ENCODE results near the gene S100A10. TPM values are rescaled to one million over a fixed set of nuclear protein-coding genes. Genes with fewer than 3 reads are reported as not detected.

The S100A10 gene
- polyA plus RNA-seq, 1 donor: 877 TPM

DNA sequence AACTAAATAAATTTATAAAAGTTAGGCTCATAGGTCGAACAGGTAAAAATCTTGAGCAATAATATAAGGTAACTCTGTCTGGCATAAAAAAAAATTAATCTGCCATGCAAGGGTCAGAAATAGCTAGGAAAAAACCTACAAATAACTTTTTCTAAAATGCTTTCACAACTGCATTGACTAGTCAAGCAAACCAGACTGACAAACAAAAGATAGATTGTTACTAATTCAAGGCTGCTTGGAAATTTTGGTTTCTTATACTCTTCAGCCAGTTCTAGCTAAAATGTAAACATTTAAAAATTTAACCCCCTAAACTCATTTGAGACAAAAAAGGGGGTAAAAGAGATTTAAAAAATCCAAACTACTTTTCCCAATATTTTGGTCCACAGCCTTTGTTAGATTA is 40.8 kb downstream of the S100A10 start:
- DNase-seq: no peak
- no peaks in the 10 kb centered on the region for H3K36me3 ChIP-seq (ENCODE audit: control insufficient read depth, insufficient read depth, low read length)
- WGBS (ENCODE audit: insufficient coverage, low lambda C conversion rate): 14% methylated on average over 1 of the region's 1 CpG
- H3K9me3 ChIP-seq (ENCODE audit: control insufficient read depth, low read depth, low read length): no peaks in the 10 kb centered on the region
- no peaks in the 10 kb centered on the region for H3K4me1 ChIP-seq (ENCODE audit: control insufficient read depth, insufficient read depth, low read length)
- peak overlapping the region; percentile 31 for H3K4me3 ChIP-seq (ENCODE audit: low read length)
- peak overlapping the region; percentile 60 for H3K27ac ChIP-seq (ENCODE audit: low read length)
- H3K27me3 ChIP-seq (ENCODE audit: control insufficient read depth, insufficient read depth, low read length): no peaks in the 10 kb centered on the region

- H3K4me1 ChIP-seq (ENCODE audit: control insufficient read depth, insufficient read depth, low read length): peaks cover 26% of the 10 kb centered on the region
- no peaks in the 10 kb centered on the region for H3K36me3 ChIP-seq (ENCODE audit: control insufficient read depth, insufficient read depth, low read length)
- no peak for DNase-seq
- H3K4me3 ChIP-seq (ENCODE audit: low read length): no peak overlapping the region
- no peak overlapping the region for H3K27ac ChIP-seq (ENCODE audit: low read length)
- H3K27me3 ChIP-seq (ENCODE audit: control insufficient read depth, insufficient read depth, low read length): no peaks in the 10 kb centered on the region
- WGBS (ENCODE audit: insufficient coverage, low lambda C conversion rate): no CpG with 5 or more reads among the region's 18 CpGs
- H3K9me3 ChIP-seq (ENCODE audit: control insufficient read depth, low read depth, low read length): no peaks in the 10 kb centered on the region
These were observed 44.1 kb downstream of the S100A10 start for GRCh38 chr1:151949371-151950193.

DNA sequence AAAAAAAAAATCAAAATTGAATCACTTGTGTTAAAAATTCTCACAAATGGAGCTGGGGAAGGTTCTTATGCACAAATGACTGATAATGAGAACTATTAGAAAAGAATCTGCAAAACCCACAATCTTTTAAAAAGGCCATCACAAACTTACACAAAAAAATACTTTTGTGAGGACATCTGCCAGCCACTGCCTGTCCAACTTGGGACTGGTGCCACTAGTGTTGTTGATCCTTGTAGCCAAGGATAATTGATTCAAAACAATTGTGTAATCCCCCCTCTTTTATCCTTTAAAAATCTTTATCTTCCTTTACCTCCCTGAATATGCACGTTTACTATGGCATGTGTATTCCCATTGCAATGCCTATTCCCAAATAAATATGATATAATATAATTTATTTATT is 45.2 kb downstream of the S100A10 start:
- Histone ChIP-seq H3K27me3 (ENCODE audit: control insufficient read depth, insufficient read depth, low read length) (no peaks in the 10 kb centered on the region), H3K4me3 (ENCODE audit: low read length) (no peak overlapping the region), H3K9me3 (ENCODE audit: control insufficient read depth, low read depth, low read length) (no peaks in the 10 kb centered on the region), H3K27ac (ENCODE audit: low read length) (no peak overlapping the region), H3K4me1 (ENCODE audit: control insufficient read depth, insufficient read depth, low read length) (peaks cover 33% of the 10 kb centered on the region), H3K36me3 (ENCODE audit: control insufficient read depth, insufficient read depth, low read length) (no peaks in the 10 kb centered on the region)
- WGBS (ENCODE audit: insufficient coverage, low lambda C conversion rate): no CpG with 5 or more reads among the region's 1 CpG
- DNase-seq: no peak

DNA sequence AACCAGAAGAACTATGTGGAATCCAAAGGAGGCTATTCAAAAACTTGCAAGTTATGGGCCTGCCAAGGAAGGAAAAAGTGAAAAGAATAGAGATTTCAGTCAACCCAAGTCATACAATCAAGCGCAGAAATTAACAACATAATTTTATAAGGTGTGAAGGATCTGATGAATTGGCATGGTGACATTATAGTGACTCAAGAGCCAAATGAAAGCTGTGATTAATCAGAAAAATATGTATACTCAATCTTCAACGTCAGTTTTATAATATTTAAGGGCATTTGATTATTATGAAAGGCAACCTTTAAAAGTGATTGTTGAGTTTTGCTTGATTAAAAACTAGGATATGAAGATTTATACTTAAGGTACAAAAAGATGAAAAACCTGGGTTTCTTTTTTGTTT is 46.5 kb downstream of the S100A10 start:
- no peaks in the 10 kb centered on the region for H3K27me3 ChIP-seq (ENCODE audit: control insufficient read depth, insufficient read depth, low read length)
- no peak overlapping the region for H3K4me3 ChIP-seq (ENCODE audit: low read length)
- H3K36me3 ChIP-seq (ENCODE audit: control insufficient read depth, insufficient read depth, low read length): no peaks in the 10 kb centered on the region
- no peaks in the 10 kb centered on the region for H3K9me3 ChIP-seq (ENCODE audit: control insufficient read depth, low read depth, low read length)
- peaks cover 38% of the 10 kb centered on the region for H3K4me1 ChIP-seq (ENCODE audit: control insufficient read depth, insufficient read depth, low read length)
- H3K27ac ChIP-seq (ENCODE audit: low read length): peak overlapping the region; percentile 77
- WGBS (ENCODE audit: insufficient coverage, low lambda C conversion rate): 86% methylated on average over 2 of the region's 2 CpGs
- DNase-seq: no peak

- H3K9me3 ChIP-seq (ENCODE audit: control insufficient read depth, low read depth, low read length): no peaks in the 10 kb centered on the region
- H3K27ac ChIP-seq (ENCODE audit: low read length): peak overlapping the region; percentile 77
- peaks cover 45% of the 10 kb centered on the region for H3K4me1 ChIP-seq (ENCODE audit: control insufficient read depth, insufficient read depth, low read length)
- no peaks in the 10 kb centered on the region for H3K36me3 ChIP-seq (ENCODE audit: control insufficient read depth, insufficient read depth, low read length)
- no peaks in the 10 kb centered on the region for H3K27me3 ChIP-seq (ENCODE audit: control insufficient read depth, insufficient read depth, low read length)
- H3K4me3 ChIP-seq (ENCODE audit: low read length): no peak overlapping the region
- peak; percentile 89 to 95 for DNase-seq
- 60% methylated on average over 1 of the region's 10 CpGs for WGBS (ENCODE audit: insufficient coverage, low lambda C conversion rate)
These were observed 47.6 kb downstream of the S100A10 start for GRCh38 chr1:151945725-151946722.

- Histone ChIP-seq H3K9me3 (ENCODE audit: control insufficient read depth, low read depth, low read length) (no peaks in the 10 kb centered on the region), H3K4me1 (ENCODE audit: control insufficient read depth, insufficient read depth, low read length) (peaks cover 52% of the 10 kb centered on the region), H3K4me3 (ENCODE audit: low read length) (no peak overlapping the region), H3K36me3 (ENCODE audit: control insufficient read depth, insufficient read depth, low read length) (no peaks in the 10 kb centered on the region), H3K27me3 (ENCODE audit: control insufficient read depth, insufficient read depth, low read length) (no peaks in the 10 kb centered on the region), H3K27ac (ENCODE audit: low read length) (peak overlapping the region; percentile 77)
- no peak for DNase-seq
- WGBS (ENCODE audit: insufficient coverage, low lambda C conversion rate): no CpG with 5 or more reads among the region's 3 CpGs
These were observed 48.6 kb downstream of the S100A10 start for GRCh38 chr1:151944857-151945575.

DNA sequence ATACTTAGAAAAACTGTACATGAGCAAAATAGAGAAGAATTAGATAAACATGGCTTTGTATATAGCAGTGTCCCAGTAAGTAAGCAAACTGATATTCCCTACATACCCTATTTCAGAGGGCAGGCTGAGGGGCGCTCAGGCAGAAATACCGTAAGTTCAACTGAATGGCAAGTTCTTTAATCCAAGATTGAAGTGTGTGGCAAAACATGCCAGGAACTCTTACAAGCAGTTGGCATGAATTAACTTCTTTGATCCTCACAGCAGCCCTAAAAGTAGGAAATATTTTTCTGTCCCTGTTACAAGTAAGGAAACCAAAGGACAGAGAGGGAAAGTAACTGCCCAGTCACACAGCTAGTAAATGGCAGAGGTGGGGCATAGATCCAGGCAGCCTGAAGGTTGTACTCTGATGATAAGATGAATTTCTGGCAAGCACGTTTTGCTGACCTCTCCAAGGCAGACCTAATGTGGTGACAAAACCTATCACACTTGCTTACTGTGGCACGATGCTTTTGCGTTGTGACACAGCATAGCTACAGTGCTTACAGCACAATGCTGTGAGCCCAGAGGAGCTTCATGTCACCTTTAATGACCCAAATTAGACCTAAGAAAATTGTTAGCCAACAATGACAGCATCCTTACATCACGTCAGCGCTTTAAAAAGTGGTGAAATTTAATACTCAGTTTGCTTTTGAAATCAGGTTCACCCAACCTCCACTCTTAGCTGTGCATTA is 49.4 kb downstream of the S100A10 start:
- no CpG with 5 or more reads among the region's 7 CpGs for WGBS (ENCODE audit: insufficient coverage, low lambda C conversion rate)
- Histone ChIP-seq H3K27ac (ENCODE audit: low read length) (peak overlapping the region; percentile 77), H3K27me3 (ENCODE audit: control insufficient read depth, insufficient read depth, low read length) (no peaks in the 10 kb centered on the region), H3K4me3 (ENCODE audit: low read length) (no peak overlapping the region), H3K36me3 (ENCODE audit: control insufficient read depth, insufficient read depth, low read length) (no peaks in the 10 kb centered on the region), H3K4me1 (ENCODE audit: control insufficient read depth, insufficient read depth, low read length) (peaks cover 52% of the 10 kb centered on the region), H3K9me3 (ENCODE audit: control insufficient read depth, low read depth, low read length) (no peaks in the 10 kb centered on the region)
- DNase-seq: peak in 1 of 2 donors; percentile 45

DNA sequence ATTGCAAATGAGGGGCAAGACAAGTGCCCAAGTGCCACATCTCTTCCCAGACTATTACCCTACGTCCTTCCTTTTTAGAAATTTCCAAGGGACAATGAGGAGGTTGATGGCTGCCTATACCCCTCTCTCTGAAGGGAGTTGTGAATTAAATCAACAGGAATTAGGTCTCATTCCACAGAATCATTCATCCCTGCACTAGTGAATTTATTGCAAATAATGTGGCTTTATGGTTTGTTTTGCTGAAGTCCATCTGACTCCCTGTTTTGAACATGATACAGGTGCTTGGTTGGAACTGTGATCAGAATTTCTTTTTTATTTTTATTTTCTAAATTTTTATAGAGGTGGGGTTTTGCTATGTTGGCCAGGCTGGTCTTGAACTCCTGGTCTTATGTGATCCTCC is 50.1 kb downstream of the S100A10 start:
- DNase-seq: no peak
- Histone ChIP-seq H3K4me3 (ENCODE audit: low read length) (no peak overlapping the region), H3K27ac (ENCODE audit: low read length) (no peak overlapping the region), H3K36me3 (ENCODE audit: control insufficient read depth, insufficient read depth, low read length) (no peaks in the 10 kb centered on the region), H3K4me1 (ENCODE audit: control insufficient read depth, insufficient read depth, low read length) (peaks cover 52% of the 10 kb centered on the region), H3K9me3 (ENCODE audit: control insufficient read depth, low read depth, low read length) (no peaks in the 10 kb centered on the region), H3K27me3 (ENCODE audit: control insufficient read depth, insufficient read depth, low read length) (no peaks in the 10 kb centered on the region)
- WGBS (ENCODE audit: insufficient coverage, low lambda C conversion rate): 100% methylated on average over 1 of the region's 1 CpG

- peak in 1 of 2 donors; percentile 60 for DNase-seq
- H3K9me3 ChIP-seq (ENCODE audit: control insufficient read depth, low read depth, low read length): no peaks in the 10 kb centered on the region
- WGBS (ENCODE audit: insufficient coverage, low lambda C conversion rate): no CpG with 5 or more reads among the region's 1 CpG
- H3K27me3 ChIP-seq (ENCODE audit: control insufficient read depth, insufficient read depth, low read length): no peaks in the 10 kb centered on the region
- H3K27ac ChIP-seq (ENCODE audit: low read length): no peak overlapping the region
- peaks cover 54% of the 10 kb centered on the region for H3K4me1 ChIP-seq (ENCODE audit: control insufficient read depth, insufficient read depth, low read length)
- H3K4me3 ChIP-seq (ENCODE audit: low read length): no peak overlapping the region
- no peaks in the 10 kb centered on the region for H3K36me3 ChIP-seq (ENCODE audit: control insufficient read depth, insufficient read depth, low read length)
These were observed 50.8 kb downstream of the S100A10 start for GRCh38 chr1:151942882-151943281.

All from large intestine (tissue), 3 donors.